ENCODE data around the gene PCMT1. TPM values are rescaled to one million over a fixed set of nuclear protein-coding genes. Genes with fewer than 3 reads are reported as not detected.
A peak's percentile ranks its signal among the peaks of the same experiment; 100 is the strongest.

PCMT1 gene
- total RNA-seq, 6 donors from 2014 or later, result 25.1 to 129 (median 68.1) TPM

DNA sequence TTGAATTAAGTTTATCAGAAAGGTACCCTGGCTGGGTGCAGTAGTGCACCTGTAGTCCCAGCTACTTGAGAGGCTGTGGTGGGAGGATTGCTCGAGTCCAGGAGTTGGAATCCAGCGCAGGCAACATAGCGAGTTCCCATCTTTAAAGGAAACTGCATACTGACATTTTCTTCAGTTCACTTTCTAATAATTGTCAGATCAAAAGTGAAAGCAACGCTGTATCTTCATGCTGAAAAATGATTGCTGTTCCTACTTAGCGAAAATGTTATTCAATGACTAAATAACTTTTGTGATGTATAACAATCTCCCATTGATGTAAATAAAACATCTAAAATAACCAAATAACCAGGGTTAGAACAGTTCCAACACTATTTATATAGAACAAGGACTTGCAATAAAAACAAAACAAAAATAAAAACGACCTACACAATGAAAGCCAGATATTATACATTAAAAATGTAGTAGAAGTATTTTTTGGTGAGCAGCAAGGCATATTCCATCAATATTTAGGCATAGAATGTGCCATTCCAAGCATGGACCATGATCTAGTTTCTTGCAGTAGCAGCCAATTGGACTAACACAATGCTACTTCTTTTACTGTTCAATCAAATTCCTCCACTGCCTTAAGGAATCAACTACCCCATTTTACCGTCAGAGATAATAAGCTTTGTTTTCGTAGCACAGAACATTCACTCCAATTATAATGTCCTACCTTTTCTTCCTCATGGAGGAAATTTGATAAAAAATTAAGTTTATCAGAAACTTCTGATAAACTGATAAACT, 33.2 kb upstream of the PCMT1 start:
- ATAC-seq (ENCODE audit: low FRiP score in 2 of 2), result no peak
- Histone ChIP-seq H3K27me3 (no peaks in the 10 kb centered on the region), H3K36me3 (peaks cover 0 to 3% (median 0%) of the 10 kb centered on the region in 4 donors), H3K4me3 (peak overlapping the region in 3 of 4 donors; percentile 77 to 92 (median 80)), H3K4me1 (peaks cover 18 to 34% (median 21%) of the 10 kb centered on the region in 4 donors), H3K27ac (peak overlapping the region; percentile 96 to 100 (median 98)), H3K9me3 (no peaks in the 10 kb centered on the region)
- TF ChIP-seq POLR2AphosphoS5 (IDR thresholded peaks at IDR 0.05), result no peak
- no peak for TF ChIP-seq POLR2A (IDR thresholded peaks at IDR 0.05)
- TF ChIP-seq, protein P1, sequence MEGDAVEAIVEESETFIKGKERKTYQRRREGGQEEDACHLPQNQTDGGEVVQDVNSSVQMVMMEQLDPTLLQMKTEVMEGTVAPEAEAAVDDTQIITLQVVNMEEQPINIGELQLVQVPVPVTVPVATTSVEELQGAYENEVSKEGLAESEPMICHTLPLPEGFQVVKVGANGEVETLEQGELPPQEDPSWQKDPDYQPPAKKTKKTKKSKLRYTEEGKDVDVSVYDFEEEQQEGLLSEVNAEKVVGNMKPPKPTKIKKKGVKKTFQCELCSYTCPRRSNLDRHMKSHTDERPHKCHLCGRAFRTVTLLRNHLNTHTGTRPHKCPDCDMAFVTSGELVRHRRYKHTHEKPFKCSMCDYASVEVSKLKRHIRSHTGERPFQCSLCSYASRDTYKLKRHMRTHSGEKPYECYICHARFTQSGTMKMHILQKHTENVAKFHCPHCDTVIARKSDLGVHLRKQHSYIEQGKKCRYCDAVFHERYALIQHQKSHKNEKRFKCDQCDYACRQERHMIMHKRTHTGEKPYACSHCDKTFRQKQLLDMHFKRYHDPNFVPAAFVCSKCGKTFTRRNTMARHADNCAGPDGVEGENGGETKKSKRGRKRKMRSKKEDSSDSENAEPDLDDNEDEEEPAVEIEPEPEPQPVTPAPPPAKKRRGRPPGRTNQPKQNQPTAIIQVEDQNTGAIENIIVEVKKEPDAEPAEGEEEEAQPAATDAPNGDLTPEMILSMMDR (IDR thresholded peaks at IDR 0.05), result no peak
- no peak for TF ChIP-seq EP300 (IDR thresholded peaks at IDR 0.05)
- WGBS, 2 donors, result 5 to 7% methylated on average over 8 of the region's 8 CpGs
- no peak for DNase-seq

DNA sequence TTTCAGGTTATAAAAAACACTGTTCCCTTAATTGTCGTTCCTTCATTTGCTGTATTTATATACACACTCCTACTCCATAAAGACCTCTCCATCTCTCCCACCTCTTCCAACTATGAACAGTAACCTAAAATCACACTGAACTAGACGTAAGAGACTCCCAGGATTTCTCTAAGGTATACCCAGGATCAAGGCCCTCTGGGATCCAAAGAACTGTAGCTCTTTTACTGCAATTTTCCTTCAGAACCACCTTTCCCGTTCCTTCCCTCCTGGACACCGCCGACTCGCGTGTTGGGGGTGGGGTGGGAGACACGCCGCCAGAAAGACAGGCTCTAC, 32.3 kb upstream of the PCMT1 start:
- WGBS, 2 donors, result 0% methylated on average over 9 of the region's 9 CpGs
- Histone ChIP-seq H3K4me1 (peaks cover 18 to 34% (median 21%) of the 10 kb centered on the region in 4 donors), H3K27me3 (no peaks in the 10 kb centered on the region), H3K27ac (peak overlapping the region; percentile 96 to 100 (median 98)), H3K36me3 (peaks cover 0 to 2% (median 0%) of the 10 kb centered on the region in 4 donors), H3K9me3 (no peaks in the 10 kb centered on the region), H3K4me3 (peak overlapping the region; percentile 55 to 92 (median 78))
- TF ChIP-seq POLR2A (IDR thresholded peaks at IDR 0.05) (no peak), EP300 (IDR thresholded peaks at IDR 0.05) (no peak), POLR2AphosphoS5 (IDR thresholded peaks at IDR 0.05) (no peak)
- TF ChIP-seq, protein P1 (IDR thresholded peaks at IDR 0.05), result no peak
- ATAC-seq (ENCODE audit: low FRiP score in 2 of 2) (peak; percentile 0 to 3), DNase-seq (no peak)

DNA sequence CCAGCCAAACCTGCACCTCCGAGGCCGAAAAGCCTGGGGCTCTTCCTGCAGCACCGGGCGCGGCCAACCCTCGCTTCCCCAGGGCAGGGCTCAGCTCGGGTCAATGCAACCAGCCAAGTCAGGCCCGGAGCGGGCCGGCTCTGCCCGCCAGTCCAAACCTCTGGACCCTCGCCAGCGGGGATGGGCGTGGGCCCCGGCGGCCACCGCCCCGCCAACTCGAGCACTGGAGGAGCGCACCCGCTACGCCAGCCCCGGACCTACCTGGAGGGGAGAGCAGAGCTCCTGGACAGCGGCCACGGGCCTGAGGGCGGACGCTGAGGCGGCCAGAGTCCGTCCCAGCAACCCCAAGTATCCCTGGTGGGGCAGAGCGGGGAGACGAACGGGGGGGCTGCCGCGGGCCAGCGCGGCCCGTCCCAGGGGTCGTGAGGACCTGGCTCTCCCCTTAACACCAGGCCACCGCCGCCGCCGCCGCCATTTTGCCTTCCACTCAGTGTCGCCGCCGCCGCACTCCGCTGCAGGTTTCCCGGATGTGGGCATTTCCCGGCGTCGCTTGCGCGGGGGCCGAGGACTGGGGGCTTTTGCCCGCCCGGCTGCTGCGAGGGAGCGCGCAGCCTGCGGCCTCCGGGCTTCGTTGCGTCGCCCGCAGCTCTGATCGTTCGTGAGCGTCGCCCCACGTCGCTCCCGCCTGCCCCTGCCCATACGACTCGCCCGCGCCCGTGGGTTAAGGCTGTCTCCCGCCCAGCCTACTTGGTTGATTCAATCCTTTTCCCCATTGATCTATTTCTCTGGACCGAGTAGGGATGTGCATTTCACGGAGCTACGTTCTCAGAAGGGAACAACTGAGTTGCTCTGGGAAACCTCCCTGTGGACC, 31.7 kb upstream of the PCMT1 start, which contains the start of gene LATS1:
LATS1 (minus strand) TSS at position 514 of the 871 bp plus-strand sequence. CDS start 15,975 bp downstream, outside the sequence.
- no peaks in the 10 kb centered on the region for H3K27me3 ChIP-seq
- peak within 1 kb of the TSS; percentile 55 to 92 (median 78) for H3K4me3 ChIP-seq
- H3K27ac ChIP-seq, result peak within 1 kb of the TSS; percentile 96 to 100 (median 98)
- 0% methylated on average over 16 to 64 of the region's 82 CpGs for WGBS, 2 donors
- no peaks in the 10 kb centered on the region for H3K36me3 ChIP-seq
- H3K9me3 ChIP-seq, result no peaks in the 10 kb centered on the region
- DNase-seq, result peak; percentile 89 to 98
- peak in 1 of 4 donors; percentile 2 for TF ChIP-seq EP300 (IDR thresholded peaks at IDR 0.05)
- TF ChIP-seq, protein P1 (IDR thresholded peaks at IDR 0.05), result peak in 1 of 6 experiments; percentile 24
- TF ChIP-seq POLR2AphosphoS5 (IDR thresholded peaks at IDR 0.05), result peak; percentile 81 to 93
- TF ChIP-seq POLR2A (IDR thresholded peaks at IDR 0.05), result peak; percentile 14 to 91 (median 83)
- peak; percentile 96 to 98 for ATAC-seq (ENCODE audit: low FRiP score in 2 of 2)
- H3K4me1 ChIP-seq, result peaks cover 18 to 34% (median 21%) of the 10 kb centered on the region in 4 donors

DNA sequence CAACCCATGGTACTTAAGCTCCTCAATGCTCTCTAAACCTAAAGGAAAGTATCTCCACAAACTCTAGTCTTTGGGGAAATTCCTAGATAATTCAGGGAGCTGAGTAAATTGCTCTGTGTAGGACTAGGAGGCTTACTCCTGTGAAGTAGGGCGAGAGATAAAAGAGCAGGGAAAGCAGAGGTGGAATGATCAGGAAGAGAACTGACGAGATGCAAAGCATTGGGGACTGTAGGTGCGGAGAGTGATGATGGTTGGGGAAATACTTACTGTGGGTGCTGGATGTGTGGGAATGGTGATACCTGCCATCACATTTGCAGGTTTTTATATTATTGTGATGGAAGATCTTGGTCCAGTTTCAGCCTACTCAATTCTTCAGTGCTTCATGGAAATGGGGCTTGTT, 30.0 kb upstream of the PCMT1 start:
- no peak overlapping the region for H3K27ac ChIP-seq
- no peaks in the 10 kb centered on the region for H3K9me3 ChIP-seq
- H3K4me3 ChIP-seq, result no peak overlapping the region
- H3K36me3 ChIP-seq, result no peaks in the 10 kb centered on the region
- H3K4me1 ChIP-seq, result peaks cover 19 to 39% (median 22%) of the 10 kb centered on the region in 4 donors
- ATAC-seq (ENCODE audit: low FRiP score in 2 of 2) (no peak), DNase-seq (no peak)
- TF ChIP-seq EP300 (IDR thresholded peaks at IDR 0.05) (no peak), POLR2AphosphoS5 (IDR thresholded peaks at IDR 0.05) (no peak), POLR2A (IDR thresholded peaks at IDR 0.05) (no peak)
- no peaks in the 10 kb centered on the region for H3K27me3 ChIP-seq
- WGBS, 2 donors, result 88 to 100% methylated on average over 3 of the region's 3 CpGs

DNA sequence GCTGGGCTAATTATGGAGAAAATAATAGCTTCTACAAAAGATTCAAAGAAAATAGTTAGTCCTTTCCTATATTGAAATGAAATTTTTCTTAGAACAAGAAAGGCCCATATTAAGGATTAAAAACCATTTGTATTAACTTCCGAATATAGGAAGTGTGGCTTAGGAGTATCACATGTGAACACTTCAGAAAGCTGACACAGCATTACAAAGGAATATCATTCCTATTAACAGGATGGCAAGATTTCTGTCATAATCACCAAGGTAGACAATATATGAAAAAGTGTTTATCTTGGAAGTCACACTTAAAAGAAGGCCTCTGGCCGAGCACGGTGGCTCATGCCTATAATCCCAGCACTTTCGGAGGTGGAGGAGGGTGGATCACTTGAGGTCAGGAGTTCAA, 26.3 kb upstream of the PCMT1 start:
- peaks cover 2 to 13% (median 5%) of the 10 kb centered on the region in 4 donors for H3K4me1 ChIP-seq
- no peak overlapping the region for H3K4me3 ChIP-seq
- peaks cover 0 to 24% (median 3%) of the 10 kb centered on the region in 4 donors for H3K36me3 ChIP-seq
- 86 to 92% methylated on average over 4 of the region's 4 CpGs for WGBS, 2 donors
- H3K27me3 ChIP-seq, result no peaks in the 10 kb centered on the region
- DNase-seq, result no peak
- H3K9me3 ChIP-seq, result no peaks in the 10 kb centered on the region
- no peak for ATAC-seq (ENCODE audit: low FRiP score in 2 of 2)
- TF ChIP-seq POLR2A (IDR thresholded peaks at IDR 0.05), result no peak
- no peak for TF ChIP-seq POLR2AphosphoS5 (IDR thresholded peaks at IDR 0.05)
- no peak for TF ChIP-seq EP300 (IDR thresholded peaks at IDR 0.05)
- TF ChIP-seq, protein P1 (IDR thresholded peaks at IDR 0.05), result no peak
- H3K27ac ChIP-seq, result no peak overlapping the region
